GM23338 (cell line): ENCODE results near the gene FBXW11.

Experiments used
- EZH2 ChIP-seq: fragments of 200-600 bp; sonication (generic); IDR thresholded peaks from one replicate; pipeline ENCODE4 v1.8.0; 2017; ENCODE audit warnings: antibody characterized with exemption, mild to moderate bottlenecking, low read depth; ENCODE audit not compliant: unreplicated experiment
- POLR2AphosphoS5 ChIP-seq: IDR thresholded peaks from 2 replicates; pipeline ENCODE4 v1.6.1; 2016; ENCODE audit warnings: antibody characterized with exemption, low read depth
- TF ChIP-seq, protein P1 (sequence below), 2 experiments: fragments of 200-600 bp in 1 of 2; sonication (generic) in 1 of 2; conservative IDR thresholded peaks; 2 replicates each; pipeline versions ENCODE4 v1.5.1 to v1.6.1; 2016 to 2017; ENCODE audit warnings: antibody characterized with exemption in 2 of 2, low read depth in 2 of 2, mild to moderate bottlenecking in 2 of 2, moderate library complexity in 1 of 2

- TF ChIP-seq, protein P1, sequence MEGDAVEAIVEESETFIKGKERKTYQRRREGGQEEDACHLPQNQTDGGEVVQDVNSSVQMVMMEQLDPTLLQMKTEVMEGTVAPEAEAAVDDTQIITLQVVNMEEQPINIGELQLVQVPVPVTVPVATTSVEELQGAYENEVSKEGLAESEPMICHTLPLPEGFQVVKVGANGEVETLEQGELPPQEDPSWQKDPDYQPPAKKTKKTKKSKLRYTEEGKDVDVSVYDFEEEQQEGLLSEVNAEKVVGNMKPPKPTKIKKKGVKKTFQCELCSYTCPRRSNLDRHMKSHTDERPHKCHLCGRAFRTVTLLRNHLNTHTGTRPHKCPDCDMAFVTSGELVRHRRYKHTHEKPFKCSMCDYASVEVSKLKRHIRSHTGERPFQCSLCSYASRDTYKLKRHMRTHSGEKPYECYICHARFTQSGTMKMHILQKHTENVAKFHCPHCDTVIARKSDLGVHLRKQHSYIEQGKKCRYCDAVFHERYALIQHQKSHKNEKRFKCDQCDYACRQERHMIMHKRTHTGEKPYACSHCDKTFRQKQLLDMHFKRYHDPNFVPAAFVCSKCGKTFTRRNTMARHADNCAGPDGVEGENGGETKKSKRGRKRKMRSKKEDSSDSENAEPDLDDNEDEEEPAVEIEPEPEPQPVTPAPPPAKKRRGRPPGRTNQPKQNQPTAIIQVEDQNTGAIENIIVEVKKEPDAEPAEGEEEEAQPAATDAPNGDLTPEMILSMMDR (conservative IDR thresholded peaks at IDR 0.05; ENCODE audit: low read depth in 2 of 2), result no peak
- TF ChIP-seq EZH2, result no peak
- TF ChIP-seq POLR2AphosphoS5, result no peak
Measured at GRCh38 chr5:171816666-171817065, 189.8 kb downstream of the FBXW11 start.
